Naive B cell (primary cell): ENCODE measurements around the gene CCDC50. TPM values are rescaled to one million over a fixed set of nuclear protein-coding genes. Genes with fewer than 3 reads are reported as not detected.

Experiments
- ATAC-seq, 2 donors: fragments of 150-1000 bp; cut with Tn5 transposase; 2 replicates each; pipeline ENCODE4 v1.10.0; 2021; ENCODE audit warnings: low read depth in 2 of 2, mild to moderate bottlenecking in 2 of 2, moderate library complexity in 2 of 2
- DNase-seq: peaks from one replicate; pipeline ENCODE4 v3.0.0; 2022
- H3K27ac Mint-ChIP-seq, 6 donors: one replicate each; pipeline ENCODE4 v1.8.0; 2020 to 2022; ENCODE audit warnings: mild to moderate bottlenecking in 6 of 6, mixed read lengths in 6 of 6, moderate library complexity in 5 of 6, inconsistent platforms in 2 of 6
- H3K27me3 Mint-ChIP-seq, 3 donors: one replicate each; pipeline ENCODE4 v1.8.0; 2021 to 2022; ENCODE audit warnings: mixed read lengths in 3 of 3, mild to moderate bottlenecking in 1 of 3
- H3K36me3 Mint-ChIP-seq, 2 donors: one replicate each; pipeline ENCODE4 v1.8.0; 2020 to 2022; ENCODE audit warnings: mixed read lengths in 2 of 2, inconsistent platforms in 1 of 2, mild to moderate bottlenecking in 1 of 2
- H3K4me1 Mint-ChIP-seq, 3 donors: one replicate each; pipeline ENCODE4 v1.8.0; 2020 to 2022; ENCODE audit warnings: mixed read lengths in 3 of 3, inconsistent platforms in 1 of 3, mild to moderate bottlenecking in 1 of 3, moderate library complexity in 1 of 3
- H3K4me3 Mint-ChIP-seq, 8 donors: one replicate each; pipeline ENCODE4 v1.8.0; 2020 to 2022; ENCODE audit warnings: mild to moderate bottlenecking in 8 of 8, mixed read lengths in 8 of 8, moderate library complexity in 8 of 8, inconsistent platforms in 2 of 8
- H3K9me3 Mint-ChIP-seq, 7 donors: one replicate each; pipeline ENCODE4 v1.8.0; 2020 to 2022; ENCODE audit warnings: mixed read lengths in 7 of 7, mild to moderate bottlenecking in 5 of 7, inconsistent platforms in 2 of 7, moderate library complexity in 1 of 7
- polyA plus RNA-seq, 6 donors: library from polyadenylated mRNA; unstranded; fragments of 300-500 nt; fragmentation: Illumina TruSeq; gene quantifications; one replicate each; pipeline ENCODE4 v1.2.3, GENCODE V29; 2021; ENCODE audit warnings: low read depth in 6 of 6

The CCDC50 gene
- polyA plus RNA-seq, 6 donors from 2014 or later, result 40.0 to 68.7 (median 51.8) TPM

GRCh38 chr3:191432162-191432561, 103.0 kb downstream of the CCDC50 start:
- ATAC-seq (no peak), DNase-seq (no peak)
- peaks cover 14 to 21% (median 17%) of the 10 kb centered on the region in 3 donors for H3K27me3 Mint-ChIP-seq
- H3K4me3 Mint-ChIP-seq, result no peak overlapping the region
- H3K9me3 Mint-ChIP-seq, result peaks cover 0 to 8% (median 0%) of the 10 kb centered on the region in 7 donors
- no peak overlapping the region for H3K27ac Mint-ChIP-seq
- H3K4me1 Mint-ChIP-seq, result peaks cover 0 to 9% (median 3%) of the 10 kb centered on the region in 3 donors
- H3K36me3 Mint-ChIP-seq, result no peaks in the 10 kb centered on the region

GRCh38 chr3:191434024-191434423, 104.8 kb downstream of the CCDC50 start:
- DNase-seq (no peak), ATAC-seq (no peak)
- Mint-ChIP-seq H3K27ac (no peak overlapping the region), H3K27me3 (peaks cover 21 to 35% (median 21%) of the 10 kb centered on the region in 3 donors), H3K4me3 (no peak overlapping the region), H3K9me3 (peaks cover 0 to 8% (median 0%) of the 10 kb centered on the region in 7 donors), H3K36me3 (no peaks in the 10 kb centered on the region), H3K4me1 (peaks cover 0 to 9% (median 3%) of the 10 kb centered on the region in 3 donors)

GRCh38 chr3:191435981-191436380, 106.8 kb downstream of the CCDC50 start:
- no peak overlapping the region for H3K4me3 Mint-ChIP-seq
- ATAC-seq (peak in 1 of 2 donors; percentile 33), DNase-seq (no peak)
- peaks cover 0 to 9% (median 3%) of the 10 kb centered on the region in 3 donors for H3K4me1 Mint-ChIP-seq
- peaks cover 20 to 29% (median 21%) of the 10 kb centered on the region in 3 donors for H3K27me3 Mint-ChIP-seq
- peaks cover 4 to 8% of the 10 kb centered on the region in 2 donors for H3K36me3 Mint-ChIP-seq
- no peak overlapping the region for H3K27ac Mint-ChIP-seq
- H3K9me3 Mint-ChIP-seq, result peaks cover 0 to 18% (median 5%) of the 10 kb centered on the region in 7 donors

- H3K36me3 Mint-ChIP-seq, result peaks cover 4 to 8% of the 10 kb centered on the region in 2 donors
- ATAC-seq, result no peak
- peaks cover 18 to 34% (median 23%) of the 10 kb centered on the region in 3 donors for H3K27me3 Mint-ChIP-seq
- H3K27ac Mint-ChIP-seq, result peak overlapping the region in 1 of 6 donors; percentile 1
- H3K4me1 Mint-ChIP-seq, result peaks cover 0 to 9% (median 3%) of the 10 kb centered on the region in 3 donors
- DNase-seq, result no peak
- H3K4me3 Mint-ChIP-seq, result no peak overlapping the region
- peaks cover 0 to 11% (median 5%) of the 10 kb centered on the region in 7 donors for H3K9me3 Mint-ChIP-seq
These were observed 109.1 kb downstream of the CCDC50 start for GRCh38 chr3:191438150-191438814.

GRCh38 chr3:191440532-191440931, 111.3 kb downstream of the CCDC50 start:
- Mint-ChIP-seq H3K9me3 (peaks cover 0 to 11% (median 5%) of the 10 kb centered on the region in 7 donors), H3K27me3 (peaks cover 18 to 34% (median 23%) of the 10 kb centered on the region in 3 donors), H3K4me1 (peaks cover 0 to 9% (median 3%) of the 10 kb centered on the region in 3 donors), H3K36me3 (peaks cover 4 to 8% of the 10 kb centered on the region in 2 donors), H3K27ac (no peak overlapping the region), H3K4me3 (no peak overlapping the region)
- ATAC-seq, result no peak
- DNase-seq, result no peak

- peaks cover 4 to 8% of the 10 kb centered on the region in 2 donors for H3K36me3 Mint-ChIP-seq
- ATAC-seq (no peak), DNase-seq (no peak)
- H3K27me3 Mint-ChIP-seq, result peaks cover 18 to 34% (median 23%) of the 10 kb centered on the region in 3 donors
- H3K9me3 Mint-ChIP-seq, result peaks cover 0 to 11% (median 5%) of the 10 kb centered on the region in 7 donors
- H3K27ac Mint-ChIP-seq, result no peak overlapping the region
- no peak overlapping the region for H3K4me3 Mint-ChIP-seq
- H3K4me1 Mint-ChIP-seq, result no peaks in the 10 kb centered on the region
These were observed 112.5 kb downstream of the CCDC50 start for GRCh38 chr3:191441687-191442086.

- no peak overlapping the region for H3K27ac Mint-ChIP-seq
- no peak overlapping the region for H3K4me3 Mint-ChIP-seq
- H3K36me3 Mint-ChIP-seq, result peaks cover 4 to 8% of the 10 kb centered on the region in 2 donors
- no peak for ATAC-seq
- no peaks in the 10 kb centered on the region for H3K4me1 Mint-ChIP-seq
- peaks cover 0 to 11% (median 5%) of the 10 kb centered on the region in 7 donors for H3K9me3 Mint-ChIP-seq
- peaks cover 14 to 27% (median 17%) of the 10 kb centered on the region in 3 donors for H3K27me3 Mint-ChIP-seq
- no peak for DNase-seq
These were observed 115.4 kb downstream of the CCDC50 start for GRCh38 chr3:191444569-191444968.

Other genes with a start within 250 kb of the CCDC50 start
- not detected for gene OSTN, start 130.2 kb upstream of the CCDC50 start, polyA plus RNA-seq
- under 1 TPM in 4 of 6 donors, not detected in 2; 0.17 to 0.98 (median 0.67) TPM for gene UTS2B, start 1.1 kb downstream of the CCDC50 start, polyA plus RNA-seq
- gene PYDC2, start 131.8 kb downstream of the CCDC50 start, polyA plus RNA-seq, result not detected